Measurements from ENCODE around the gene CDH4.

DNA sequence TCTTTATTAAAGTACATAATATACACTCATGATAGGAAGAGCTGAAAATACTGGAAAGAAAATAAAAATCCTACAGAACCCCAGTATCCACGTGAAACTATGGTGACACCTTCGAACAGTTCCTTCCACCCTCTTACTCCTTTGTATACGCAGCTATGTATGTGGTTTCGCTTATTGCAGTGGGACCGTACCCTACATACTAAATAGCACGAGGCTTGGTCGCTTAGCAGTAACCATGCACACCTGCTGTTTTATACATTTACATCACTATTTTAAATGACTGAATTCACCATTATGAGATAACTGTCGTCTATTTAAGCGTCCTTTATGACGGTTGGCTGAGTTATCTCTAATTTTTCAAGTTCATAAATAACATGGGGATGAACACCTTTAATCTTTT is 400.1 kb downstream of the CDH4 start:
- TF ChIP-seq POLR2AphosphoS5 (IDR thresholded peaks at IDR 0.05; ENCODE audit: low read depth, low read length), result no peak
- no peak for TF ChIP-seq SIN3A (IDR thresholded peaks at IDR 0.05; ENCODE audit: borderline replicate concordance, insufficient read depth, low read length)
- TF ChIP-seq TAF1 (IDR thresholded peaks at IDR 0.05; ENCODE audit: borderline replicate concordance, insufficient read depth, low read length), result no peak

Data from PFSK-1 (cell line).